Measurements from ENCODE around the gene CRYAB.

Gene CRYAB

DNA sequence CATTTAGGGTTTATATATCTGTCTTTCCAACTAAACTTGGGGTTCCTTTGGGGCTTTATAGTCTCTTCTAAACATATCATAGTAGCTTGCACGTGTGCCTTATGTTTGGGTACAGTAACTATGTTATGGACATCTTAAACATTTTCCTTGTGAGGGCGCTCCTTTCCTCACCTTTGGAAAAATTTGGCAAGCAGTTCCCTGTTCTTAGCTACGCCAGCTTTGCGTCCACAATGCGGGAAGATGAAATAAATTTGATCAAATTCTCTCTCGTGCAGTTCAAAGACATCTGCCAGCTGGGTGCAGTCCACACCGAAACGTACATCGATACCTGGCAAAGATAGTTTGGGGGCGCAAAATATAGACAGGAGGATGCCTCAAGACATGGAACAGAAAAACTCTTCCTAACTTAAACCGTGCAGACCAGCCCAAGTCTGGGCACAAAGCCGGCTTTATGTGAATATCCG lies 33.2 kb downstream of the CRYAB start:
- TF ChIP-seq, protein P1, sequence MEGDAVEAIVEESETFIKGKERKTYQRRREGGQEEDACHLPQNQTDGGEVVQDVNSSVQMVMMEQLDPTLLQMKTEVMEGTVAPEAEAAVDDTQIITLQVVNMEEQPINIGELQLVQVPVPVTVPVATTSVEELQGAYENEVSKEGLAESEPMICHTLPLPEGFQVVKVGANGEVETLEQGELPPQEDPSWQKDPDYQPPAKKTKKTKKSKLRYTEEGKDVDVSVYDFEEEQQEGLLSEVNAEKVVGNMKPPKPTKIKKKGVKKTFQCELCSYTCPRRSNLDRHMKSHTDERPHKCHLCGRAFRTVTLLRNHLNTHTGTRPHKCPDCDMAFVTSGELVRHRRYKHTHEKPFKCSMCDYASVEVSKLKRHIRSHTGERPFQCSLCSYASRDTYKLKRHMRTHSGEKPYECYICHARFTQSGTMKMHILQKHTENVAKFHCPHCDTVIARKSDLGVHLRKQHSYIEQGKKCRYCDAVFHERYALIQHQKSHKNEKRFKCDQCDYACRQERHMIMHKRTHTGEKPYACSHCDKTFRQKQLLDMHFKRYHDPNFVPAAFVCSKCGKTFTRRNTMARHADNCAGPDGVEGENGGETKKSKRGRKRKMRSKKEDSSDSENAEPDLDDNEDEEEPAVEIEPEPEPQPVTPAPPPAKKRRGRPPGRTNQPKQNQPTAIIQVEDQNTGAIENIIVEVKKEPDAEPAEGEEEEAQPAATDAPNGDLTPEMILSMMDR (IDR thresholded peaks at IDR 0.05; ENCODE audit: low read depth, low read length, missing control alignments) = no peak

DNA sequence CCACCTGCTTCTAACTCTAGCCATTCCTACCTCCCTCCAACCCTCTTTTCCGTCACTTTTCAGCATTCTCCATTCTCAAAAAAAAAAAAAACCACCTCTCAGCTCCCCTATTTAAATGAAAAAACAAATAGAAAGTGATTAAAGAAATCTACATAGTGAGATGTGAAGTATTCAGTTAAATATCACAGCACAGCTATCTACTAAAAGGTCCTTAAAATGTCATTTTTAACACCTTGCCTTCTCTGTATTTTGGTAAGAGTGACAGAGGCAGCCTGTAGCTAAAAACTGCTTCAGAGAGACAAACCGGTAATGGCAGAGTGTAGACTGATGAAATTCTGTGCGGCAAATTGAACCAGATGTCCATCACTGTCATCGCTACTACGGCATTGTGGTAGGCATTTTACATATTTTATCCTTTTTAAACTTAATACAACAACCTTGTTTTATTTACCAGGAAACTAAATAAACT lies 39.8 kb downstream of the CRYAB start:
- DNase-seq = no peak
- Histone ChIP-seq H3K36me3 (replicated peaks) (peaks cover 9% of the 10 kb centered on the region), H3K4me3 (ENCODE audit: low read depth, low read length) (peak overlapping the region; percentile 87), H3K27me3 (replicated peaks) (no peaks in the 10 kb centered on the region), H3K27ac (peak overlapping the region; percentile 84)
- TF ChIP-seq, protein P1 (IDR thresholded peaks at IDR 0.05; ENCODE audit: low read depth, low read length, missing control alignments) = no peak
- in situ Hi-C loops (cut with HindIII; ENCODE audit: low pct_ligation_motif_present, low sequenced_read_pairs) = no loop called here

More for the DNA sequence above, 33.2 kb downstream of the CRYAB start:
- Histone ChIP-seq H3K27ac (peak overlapping the region; percentile 96), H3K4me3 (ENCODE audit: low read depth, low read length) (peak overlapping the region; percentile 89), H3K27me3 (replicated peaks) (no peaks in the 10 kb centered on the region), H3K36me3 (replicated peaks) (peaks cover 2% of the 10 kb centered on the region)
- in situ Hi-C loops (cut with HindIII; ENCODE audit: low pct_ligation_motif_present, low sequenced_read_pairs) = no loop called here
- DNase-seq = no peak

DNA sequence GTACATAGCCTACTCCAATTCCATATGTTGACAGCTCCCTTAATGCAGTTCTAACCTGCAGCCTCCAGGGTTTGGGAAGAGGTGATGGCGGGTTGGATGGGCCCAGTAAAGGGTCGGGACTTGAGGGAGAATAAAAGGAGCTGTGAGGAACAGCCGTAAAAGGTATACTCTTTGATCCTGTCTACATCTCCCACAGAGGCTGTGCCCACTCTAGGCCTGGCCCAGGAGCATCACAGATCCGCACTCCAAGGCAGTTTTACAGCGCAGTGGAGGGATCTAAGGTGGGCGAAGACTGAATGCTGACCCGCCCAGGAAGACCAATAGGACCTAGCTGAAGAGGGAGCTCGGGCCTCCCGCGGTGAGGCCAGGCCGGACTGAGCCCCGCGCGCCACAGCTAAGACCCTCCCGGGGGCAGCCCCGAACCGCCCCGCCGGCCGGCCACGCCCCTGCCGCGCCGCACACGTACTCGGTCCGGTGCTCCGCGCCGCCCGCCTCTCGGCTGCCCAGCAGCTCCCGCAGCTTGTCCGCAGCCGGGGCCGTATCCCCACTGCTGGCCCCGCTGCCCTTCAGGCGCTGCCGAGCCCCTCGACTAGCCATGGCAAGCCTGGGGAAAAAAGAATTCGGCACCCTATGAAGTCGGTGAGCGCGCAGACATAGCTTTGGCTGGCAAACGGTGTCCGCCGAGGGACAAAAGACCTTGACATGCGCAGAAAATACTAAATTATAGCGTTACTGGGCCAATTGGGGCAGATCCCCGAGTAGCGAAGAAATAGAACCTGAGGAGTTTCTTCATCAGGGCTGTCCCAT lies 40.5 kb downstream of the CRYAB start, which contains the start of gene ALG9:
TSS of gene ALG9 (minus strand) at position 696 of the 807 bp plus-strand sequence. CDS start at position 597, 99 bp downstream.
- in situ Hi-C loops (cut with HindIII; ENCODE audit: low pct_ligation_motif_present, low sequenced_read_pairs) = no loop called here
- TF ChIP-seq, protein P1 (IDR thresholded peaks at IDR 0.05; ENCODE audit: low read depth, low read length, missing control alignments) = peak; percentile 59

DNA sequence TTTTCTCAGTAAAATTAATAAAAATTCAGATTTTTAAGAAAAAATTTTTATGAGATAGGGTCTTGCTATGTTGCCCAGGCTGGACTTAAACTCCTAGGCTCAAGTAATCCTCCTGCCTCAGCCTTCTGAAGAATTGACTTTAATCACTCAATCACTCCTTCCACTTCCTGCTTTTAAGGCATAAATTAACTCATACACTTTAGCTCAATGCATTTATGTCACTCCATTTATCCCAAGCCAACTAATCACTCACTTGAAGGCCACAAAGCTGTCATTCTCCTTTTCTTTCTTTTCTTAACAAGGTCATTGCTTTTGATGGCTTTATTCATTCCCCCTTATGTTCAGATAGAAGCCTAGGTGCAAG lies 41.1 kb downstream of the CRYAB start:
- in situ Hi-C loops (cut with HindIII; ENCODE audit: low pct_ligation_motif_present, low sequenced_read_pairs) = no loop called here
- H3K36me3 ChIP-seq (replicated peaks) = peaks cover 13% of the 10 kb centered on the region
- H3K4me3 ChIP-seq (ENCODE audit: low read depth, low read length) = peak overlapping the region; percentile 87
- DNase-seq = no peak
- TF ChIP-seq, protein P1 (IDR thresholded peaks at IDR 0.05; ENCODE audit: low read depth, low read length, missing control alignments) = no peak
- no peak overlapping the region for H3K27ac ChIP-seq
- no peaks in the 10 kb centered on the region for H3K27me3 ChIP-seq (replicated peaks)

More for the DNA sequence above, 40.5 kb downstream of the CRYAB start, which contains the start of gene ALG9:
- Histone ChIP-seq H3K36me3 (replicated peaks) (peaks cover 11% of the 10 kb centered on the region), H3K27me3 (replicated peaks) (no peaks in the 10 kb centered on the region), H3K27ac (peak within 1 kb of the TSS; percentile 84), H3K4me3 (ENCODE audit: low read depth, low read length) (peak within 1 kb of the TSS; percentile 87)
- DNase-seq = peak; percentile 85

DNA sequence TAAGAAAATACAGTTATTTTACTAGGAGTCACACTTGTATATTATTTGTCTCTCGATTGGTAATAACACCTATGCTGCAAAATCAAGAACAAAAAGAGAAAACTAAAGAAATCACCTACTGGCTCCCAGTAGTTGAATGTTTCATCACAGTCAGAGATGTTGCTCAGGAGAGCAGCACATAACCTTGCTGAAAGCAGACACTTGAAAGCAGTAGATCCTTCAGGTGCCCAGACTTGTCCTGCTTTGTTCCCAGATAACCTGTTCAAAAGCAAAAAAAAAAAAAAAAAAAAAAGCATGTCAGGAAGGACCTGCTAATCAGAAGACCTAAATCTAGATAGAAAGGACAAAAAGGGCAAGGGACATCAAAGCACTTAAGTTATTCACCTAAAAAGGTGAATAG lies 41.5 kb downstream of the CRYAB start:
- in situ Hi-C loops (cut with HindIII; ENCODE audit: low pct_ligation_motif_present, low sequenced_read_pairs) = no loop called here
- DNase-seq = no peak
- Histone ChIP-seq H3K4me3 (ENCODE audit: low read depth, low read length) (no peak overlapping the region), H3K27me3 (replicated peaks) (no peaks in the 10 kb centered on the region), H3K27ac (no peak overlapping the region), H3K36me3 (replicated peaks) (peaks cover 13% of the 10 kb centered on the region)
- TF ChIP-seq, protein P1 (IDR thresholded peaks at IDR 0.05; ENCODE audit: low read depth, low read length, missing control alignments) = no peak
